NB4 (cell line): ENCODE results near the gene NTRK2.

Source experiments
- DNase-seq: peaks from one replicate; pipeline ENCODE4 v3.0.0; 2010; ENCODE audit warnings: low read depth
- H3K4me3 ChIP-seq: one replicate; pipeline ENCODE4 v1.5.1; 2011; ENCODE audit warnings: mild to moderate bottlenecking, low read depth, low read length, moderate library complexity
- MYC ChIP-seq: IDR thresholded peaks from 2 replicates; pipeline ENCODE4 v1.6.1; 2011; ENCODE audit warnings: low read depth, low read length
- POLR2A ChIP-seq: IDR thresholded peaks from 2 replicates; pipeline ENCODE4 v1.6.1; 2011; ENCODE audit warnings: mild to moderate bottlenecking; ENCODE audit not compliant: insufficient read length; ENCODE audit errors: extremely low read depth
- TF ChIP-seq, protein P1 (sequence below): IDR thresholded peaks from one replicate; pipeline ENCODE4 v1.5.1; 2012; ENCODE audit warnings: low read depth, low read length
- TF ChIP-seq, protein P2 (sequence below): IDR thresholded peaks from 2 replicates; pipeline ENCODE4 v1.6.1; 2011; ENCODE audit warnings: low read depth, low read length

The NTRK2 gene

DNA sequence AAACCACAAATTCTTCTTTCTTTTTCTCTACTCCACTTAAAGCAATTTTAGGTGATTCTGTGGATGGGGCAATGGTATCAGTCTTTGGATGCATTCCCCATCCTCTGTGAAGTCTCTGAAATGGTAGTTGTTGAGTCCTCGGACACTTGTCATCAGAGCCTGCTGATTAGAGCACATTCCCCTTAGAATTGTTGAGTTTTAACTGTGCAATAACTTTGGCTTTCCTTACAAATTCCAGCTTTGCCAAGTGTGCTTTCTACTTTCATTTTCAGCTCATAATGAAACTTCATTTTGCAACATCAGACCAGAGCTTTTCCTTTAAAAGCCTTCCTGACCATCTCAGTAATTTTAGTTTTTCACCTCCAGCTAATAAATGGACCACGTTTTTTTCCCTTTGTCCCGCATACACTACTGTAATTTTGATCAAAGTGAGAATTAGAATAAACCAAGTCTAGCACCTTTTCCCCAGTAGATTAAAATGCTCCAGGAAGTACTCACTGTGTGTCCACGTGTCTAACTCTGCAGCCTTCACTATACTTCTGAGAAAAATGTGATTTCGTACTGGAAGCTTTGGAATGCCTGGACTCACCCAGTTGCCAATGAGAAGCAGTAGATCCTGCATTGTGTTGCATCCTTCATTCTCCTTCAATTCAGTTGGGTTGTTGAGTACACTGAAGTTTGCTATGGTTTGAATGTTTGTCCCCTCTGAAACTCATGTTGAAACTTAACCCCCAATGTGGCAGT lies 135.6 kb downstream of the NTRK2 start:
- TF ChIP-seq, protein P1, sequence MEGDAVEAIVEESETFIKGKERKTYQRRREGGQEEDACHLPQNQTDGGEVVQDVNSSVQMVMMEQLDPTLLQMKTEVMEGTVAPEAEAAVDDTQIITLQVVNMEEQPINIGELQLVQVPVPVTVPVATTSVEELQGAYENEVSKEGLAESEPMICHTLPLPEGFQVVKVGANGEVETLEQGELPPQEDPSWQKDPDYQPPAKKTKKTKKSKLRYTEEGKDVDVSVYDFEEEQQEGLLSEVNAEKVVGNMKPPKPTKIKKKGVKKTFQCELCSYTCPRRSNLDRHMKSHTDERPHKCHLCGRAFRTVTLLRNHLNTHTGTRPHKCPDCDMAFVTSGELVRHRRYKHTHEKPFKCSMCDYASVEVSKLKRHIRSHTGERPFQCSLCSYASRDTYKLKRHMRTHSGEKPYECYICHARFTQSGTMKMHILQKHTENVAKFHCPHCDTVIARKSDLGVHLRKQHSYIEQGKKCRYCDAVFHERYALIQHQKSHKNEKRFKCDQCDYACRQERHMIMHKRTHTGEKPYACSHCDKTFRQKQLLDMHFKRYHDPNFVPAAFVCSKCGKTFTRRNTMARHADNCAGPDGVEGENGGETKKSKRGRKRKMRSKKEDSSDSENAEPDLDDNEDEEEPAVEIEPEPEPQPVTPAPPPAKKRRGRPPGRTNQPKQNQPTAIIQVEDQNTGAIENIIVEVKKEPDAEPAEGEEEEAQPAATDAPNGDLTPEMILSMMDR = no peak
- TF ChIP-seq POLR2A (no peak), MYC (no peak)
- TF ChIP-seq, protein P2, sequence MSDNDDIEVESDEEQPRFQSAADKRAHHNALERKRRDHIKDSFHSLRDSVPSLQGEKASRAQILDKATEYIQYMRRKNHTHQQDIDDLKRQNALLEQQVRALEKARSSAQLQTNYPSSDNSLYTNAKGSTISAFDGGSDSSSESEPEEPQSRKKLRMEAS = no peak
- no peak for DNase-seq

GRCh38 chr9:84807431-84807830 lies 137.9 kb downstream of the NTRK2 start:
- DNase-seq = no peak
- H3K4me3 ChIP-seq = no peak overlapping the region
- TF ChIP-seq POLR2A = no peak
- TF ChIP-seq, protein P2 = no peak
- TF ChIP-seq MYC = no peak
- TF ChIP-seq, protein P1 = no peak

More for the DNA sequence above, 135.6 kb downstream of the NTRK2 start:
- H3K4me3 ChIP-seq = no peak overlapping the region

DNA sequence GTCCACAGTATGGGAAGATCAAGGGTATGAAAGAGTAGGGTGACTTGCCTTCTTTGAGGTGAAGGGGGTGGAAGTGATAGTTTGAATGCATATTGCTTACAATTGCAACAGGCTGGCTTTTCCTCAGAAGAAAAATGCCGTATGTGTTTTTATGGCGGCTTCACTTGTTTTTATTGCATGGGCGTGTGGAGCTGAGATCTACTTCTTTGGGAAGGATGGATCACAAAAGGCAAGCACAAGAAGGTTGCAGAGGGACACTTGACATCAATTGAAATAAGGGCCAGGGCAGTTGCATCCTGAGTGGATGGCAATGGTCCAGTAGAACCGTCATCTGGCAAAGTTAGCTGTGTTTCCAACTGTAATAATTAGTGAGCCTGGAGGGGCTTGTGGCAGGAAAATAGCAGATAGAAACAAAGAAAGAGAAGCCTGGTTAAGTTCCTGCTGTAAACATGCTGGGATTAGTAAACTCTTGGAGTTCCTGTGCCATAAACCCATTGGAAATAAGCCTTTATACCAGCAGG lies 138.4 kb downstream of the NTRK2 start:
- DNase-seq = no peak
- TF ChIP-seq MYC = no peak
- TF ChIP-seq POLR2A = no peak
- TF ChIP-seq, protein P2 = no peak
- TF ChIP-seq, protein P1 = no peak
- no peak overlapping the region for H3K4me3 ChIP-seq

DNA sequence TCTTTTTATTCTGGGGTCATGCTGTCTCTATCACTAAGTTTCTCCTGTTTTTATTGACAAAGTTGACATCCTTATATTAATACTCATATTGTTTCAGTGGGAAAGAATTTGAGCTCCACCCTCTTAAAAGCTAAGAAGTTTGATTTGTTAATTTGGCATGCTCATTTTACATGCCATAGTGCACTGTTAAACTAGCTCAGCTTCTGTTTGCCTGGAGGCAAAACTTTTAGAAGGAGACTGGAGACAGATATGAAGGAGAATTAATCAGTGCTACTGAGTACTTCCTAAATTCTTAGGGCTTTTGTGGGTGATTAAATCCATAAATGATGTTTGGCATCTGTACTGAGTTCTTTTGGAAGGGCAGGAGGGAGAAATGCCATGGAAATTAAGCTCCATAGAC lies 138.9 kb downstream of the NTRK2 start:
- no peak overlapping the region for H3K4me3 ChIP-seq
- TF ChIP-seq, protein P1 = no peak
- TF ChIP-seq MYC = no peak
- no peak for TF ChIP-seq POLR2A
- TF ChIP-seq, protein P2 = no peak
- no peak for DNase-seq

DNA sequence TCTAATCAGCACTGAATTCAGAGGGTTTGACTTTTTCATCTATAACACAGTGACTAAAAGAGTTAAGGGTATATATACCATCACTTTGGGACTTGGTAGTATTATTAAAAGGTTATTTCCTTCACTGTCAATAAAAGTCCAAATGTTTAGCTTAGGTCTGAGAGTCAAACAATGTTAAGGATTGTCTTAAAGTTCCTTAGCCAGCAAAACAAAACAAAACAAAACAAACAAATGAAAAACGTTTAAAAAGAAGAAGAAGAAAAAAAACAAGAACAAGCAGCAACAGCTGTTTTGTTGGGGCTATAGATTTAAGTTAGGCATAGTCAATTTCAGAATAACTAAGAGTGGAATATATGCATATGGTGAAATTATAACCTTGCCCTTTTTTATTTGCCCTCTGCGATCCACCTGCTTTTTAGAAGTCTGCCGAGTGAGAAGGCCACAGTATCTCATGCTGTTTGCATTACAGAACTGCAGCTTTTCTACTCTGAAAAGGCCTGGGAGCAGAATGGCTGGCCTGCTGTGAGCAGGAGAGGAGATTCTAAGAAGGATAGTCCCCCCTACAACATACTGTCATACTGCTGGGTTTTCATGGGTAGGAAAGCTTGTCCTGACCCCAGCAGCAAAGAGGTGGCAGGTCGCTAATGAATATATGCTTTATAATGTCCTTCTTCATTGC lies 141.7 kb downstream of the NTRK2 start:
- no peak for DNase-seq
- no peak overlapping the region for H3K4me3 ChIP-seq
- TF ChIP-seq POLR2A = no peak
- TF ChIP-seq MYC = no peak
- TF ChIP-seq, protein P2 = no peak
- TF ChIP-seq, protein P1 = no peak
